Measurements from ENCODE around the gene FMNL1.

GRCh38 chr17:45287526-45288500, 66.1 kb downstream of the FMNL1 start:
- TF ChIP-seq POLR2A (IDR thresholded peaks at IDR 0.05) (no peak), CTCF (IDR thresholded peaks at IDR 0.05) (no peak)
